DND-41 (cell line): ENCODE measurements around the gene ZC3H18.

Source experiments
- ATAC-seq: fragments of 200-7000 bp; cut with Tn5 transposase; 3 replicates; pipeline ENCODE4 v1.9.1; 2021; ENCODE audit warnings: low read depth; ENCODE audit not compliant: insufficient read depth
- DNase-seq: peaks from one replicate; pipeline ENCODE4 v3.0.0-alpha.2; 2020
- H2AFZ ChIP-seq: 2 replicates; pipeline ENCODE4 v1.6.0; 2012; ENCODE audit warnings: low read depth, low read length
- H3K27ac ChIP-seq: 2 replicates; pipeline ENCODE4 v1.5.1; 2012; ENCODE audit warnings: low read length, inconsistent platforms
- H3K27me3 ChIP-seq: fragments of 200-600 bp; sonication (generic); 2 replicates; pipeline ENCODE4 v1.6.0; 2012; ENCODE audit warnings: low read length, mild to moderate bottlenecking, inconsistent platforms; ENCODE audit not compliant: insufficient read depth, poor library complexity
- H3K36me3 ChIP-seq: 2 replicates; pipeline ENCODE4 v1.5.1; 2012; ENCODE audit warnings: low read length, inconsistent platforms; ENCODE audit not compliant: insufficient read depth
- H3K4me1 ChIP-seq: 2 replicates; pipeline ENCODE4 v1.5.1; 2012; ENCODE audit warnings: mild to moderate bottlenecking, low read length; ENCODE audit not compliant: insufficient read depth
- H3K4me2 ChIP-seq: 2 replicates; pipeline ENCODE4 v1.6.0; 2012; ENCODE audit warnings: mild to moderate bottlenecking, moderate library complexity, low read length, inconsistent platforms; ENCODE audit not compliant: insufficient read depth
- H3K4me3 ChIP-seq, 2 experiments: fragments of 200-600 bp in 1 of 2; shearing (Covaris generic) in 1 of 2; 2 replicates each; pipeline ENCODE4 v1.5.1; 2012 to 2016; ENCODE audit warnings: inconsistent platforms in 2 of 2, low read length in 2 of 2, mild to moderate bottlenecking in 2 of 2, low read depth in 1 of 2, moderate library complexity in 1 of 2
- H3K79me2 ChIP-seq: 2 replicates; pipeline ENCODE4 v1.6.0; 2012; ENCODE audit warnings: low read length, inconsistent platforms; ENCODE audit not compliant: insufficient read depth
- H3K9ac ChIP-seq: 2 replicates; pipeline ENCODE4 v1.6.0; 2012; ENCODE audit warnings: low read depth, mild to moderate bottlenecking, inconsistent platforms, low read length, moderate library complexity
- H3K9me3 ChIP-seq: 2 replicates; pipeline ENCODE4 v1.5.1; 2012; ENCODE audit warnings: low read length, moderate library complexity, mild to moderate bottlenecking, inconsistent platforms; ENCODE audit not compliant: insufficient read depth, severe bottlenecking
- H4K20me1 ChIP-seq: 2 replicates; pipeline ENCODE4 v1.6.0; 2012; ENCODE audit warnings: low read length; ENCODE audit not compliant: insufficient read depth
- EZH2 ChIP-seq: IDR thresholded peaks from 3 replicates; pipeline ENCODE4 v1.6.1; 2012; ENCODE audit warnings: borderline replicate concordance, low read depth, mild to moderate bottlenecking, moderate library complexity, low read length, inconsistent platforms; ENCODE audit not compliant: severe bottlenecking
- TF ChIP-seq, protein P1 (sequence below): IDR thresholded peaks from 2 replicates; pipeline ENCODE4 v1.5.1; 2012; ENCODE audit warnings: borderline replicate concordance, low read length, moderate library complexity, mild to moderate bottlenecking; ENCODE audit not compliant: poor library complexity, severe bottlenecking; ENCODE audit errors: extremely low read depth

Gene ZC3H18

DNA sequence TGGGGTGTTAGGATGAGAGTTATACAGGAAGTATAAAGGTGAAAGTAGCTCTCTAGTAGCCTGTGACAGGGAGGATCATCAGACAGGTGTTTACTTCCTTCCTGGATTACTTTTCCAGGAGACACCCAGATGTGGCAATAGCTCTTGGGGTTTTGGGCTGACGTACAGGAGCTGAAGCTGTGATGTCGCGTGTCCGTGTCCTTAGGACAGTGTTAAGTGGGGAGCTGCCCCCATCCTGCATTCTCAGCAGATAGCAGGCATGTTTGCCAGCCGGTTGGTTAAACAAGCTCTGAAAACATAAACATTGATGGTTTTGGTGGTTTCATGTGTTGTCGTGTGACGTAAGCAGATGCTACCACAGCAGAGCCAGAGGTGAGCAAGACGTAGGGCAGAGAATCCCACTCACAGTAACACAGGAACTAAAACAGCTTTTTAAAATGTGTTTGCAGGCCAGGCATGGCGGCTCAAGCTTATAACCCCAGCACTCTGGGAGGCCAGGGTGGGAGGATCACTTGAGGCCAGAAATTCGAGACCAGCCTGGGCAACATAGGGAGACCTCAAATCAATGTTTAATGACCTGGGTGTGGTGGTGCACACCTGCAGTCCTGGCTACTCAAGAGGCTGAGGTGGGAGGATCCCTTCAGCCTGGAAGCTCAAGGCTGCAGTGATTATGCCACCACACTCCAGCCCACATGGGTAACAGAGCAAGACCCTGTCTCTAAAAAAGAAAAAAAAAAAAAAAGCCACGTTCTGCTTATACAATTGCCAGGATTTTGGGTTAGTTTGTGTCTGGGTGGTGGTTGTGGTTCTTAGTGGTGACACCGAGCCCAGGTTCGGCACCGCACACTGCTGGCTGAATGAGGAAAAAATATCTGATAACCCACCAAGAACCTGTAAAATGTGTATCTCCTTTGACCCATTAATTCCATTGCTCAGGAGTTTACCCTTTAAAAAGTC, 49.9 kb downstream of the ZC3H18 start:
- no peak overlapping the region for H3K4me2 ChIP-seq
- no peak overlapping the region for H3K27ac ChIP-seq
- H3K4me3 ChIP-seq, result no peak overlapping the region
- H3K36me3 ChIP-seq, result peaks cover 89% of the 10 kb centered on the region
- peaks cover 48% of the 10 kb centered on the region for H3K79me2 ChIP-seq
- TF ChIP-seq, protein P1, sequence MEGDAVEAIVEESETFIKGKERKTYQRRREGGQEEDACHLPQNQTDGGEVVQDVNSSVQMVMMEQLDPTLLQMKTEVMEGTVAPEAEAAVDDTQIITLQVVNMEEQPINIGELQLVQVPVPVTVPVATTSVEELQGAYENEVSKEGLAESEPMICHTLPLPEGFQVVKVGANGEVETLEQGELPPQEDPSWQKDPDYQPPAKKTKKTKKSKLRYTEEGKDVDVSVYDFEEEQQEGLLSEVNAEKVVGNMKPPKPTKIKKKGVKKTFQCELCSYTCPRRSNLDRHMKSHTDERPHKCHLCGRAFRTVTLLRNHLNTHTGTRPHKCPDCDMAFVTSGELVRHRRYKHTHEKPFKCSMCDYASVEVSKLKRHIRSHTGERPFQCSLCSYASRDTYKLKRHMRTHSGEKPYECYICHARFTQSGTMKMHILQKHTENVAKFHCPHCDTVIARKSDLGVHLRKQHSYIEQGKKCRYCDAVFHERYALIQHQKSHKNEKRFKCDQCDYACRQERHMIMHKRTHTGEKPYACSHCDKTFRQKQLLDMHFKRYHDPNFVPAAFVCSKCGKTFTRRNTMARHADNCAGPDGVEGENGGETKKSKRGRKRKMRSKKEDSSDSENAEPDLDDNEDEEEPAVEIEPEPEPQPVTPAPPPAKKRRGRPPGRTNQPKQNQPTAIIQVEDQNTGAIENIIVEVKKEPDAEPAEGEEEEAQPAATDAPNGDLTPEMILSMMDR, result no peak
- TF ChIP-seq EZH2, result no peak
- ATAC-seq, result no peak
- H2AFZ ChIP-seq, result no peak overlapping the region
- DNase-seq, result no peak
- no peak overlapping the region for H3K9ac ChIP-seq
- no peaks in the 10 kb centered on the region for H3K27me3 ChIP-seq
- H3K9me3 ChIP-seq, result no peaks in the 10 kb centered on the region
- peaks cover 74% of the 10 kb centered on the region for H4K20me1 ChIP-seq
- no peaks in the 10 kb centered on the region for H3K4me1 ChIP-seq

DNA sequence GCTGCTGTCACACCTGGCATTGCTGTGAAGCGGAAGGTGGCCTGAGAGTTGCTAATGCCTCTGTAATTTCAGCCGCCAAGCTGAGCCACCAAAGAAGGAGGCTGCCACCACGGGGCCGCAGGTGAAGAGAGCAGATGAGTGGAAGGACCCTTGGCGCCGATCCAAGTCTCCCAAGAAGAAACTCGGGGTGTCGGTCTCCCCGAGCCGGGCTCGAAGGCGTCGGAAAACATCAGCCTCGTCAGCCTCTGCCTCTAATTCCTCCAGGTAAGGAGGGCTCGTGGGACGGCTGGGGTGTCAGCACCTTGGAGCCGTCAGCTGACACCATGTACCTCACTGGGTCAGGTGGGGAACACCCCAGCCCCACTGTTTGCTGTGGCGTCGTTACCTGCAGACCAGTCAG, 51.9 kb downstream of the ZC3H18 start:
- Histone ChIP-seq H3K4me3 (no peak overlapping the region), H3K27me3 (no peaks in the 10 kb centered on the region), H3K27ac (no peak overlapping the region), H2AFZ (no peak overlapping the region), H4K20me1 (peaks cover 56% of the 10 kb centered on the region), H3K9me3 (no peaks in the 10 kb centered on the region), H3K9ac (no peak overlapping the region), H3K79me2 (peaks cover 28% of the 10 kb centered on the region), H3K4me2 (no peak overlapping the region), H3K36me3 (peaks cover 89% of the 10 kb centered on the region), H3K4me1 (no peaks in the 10 kb centered on the region)
- ATAC-seq (no peak), DNase-seq (no peak)
- TF ChIP-seq, protein P1, result no peak
- TF ChIP-seq EZH2, result no peak

DNA sequence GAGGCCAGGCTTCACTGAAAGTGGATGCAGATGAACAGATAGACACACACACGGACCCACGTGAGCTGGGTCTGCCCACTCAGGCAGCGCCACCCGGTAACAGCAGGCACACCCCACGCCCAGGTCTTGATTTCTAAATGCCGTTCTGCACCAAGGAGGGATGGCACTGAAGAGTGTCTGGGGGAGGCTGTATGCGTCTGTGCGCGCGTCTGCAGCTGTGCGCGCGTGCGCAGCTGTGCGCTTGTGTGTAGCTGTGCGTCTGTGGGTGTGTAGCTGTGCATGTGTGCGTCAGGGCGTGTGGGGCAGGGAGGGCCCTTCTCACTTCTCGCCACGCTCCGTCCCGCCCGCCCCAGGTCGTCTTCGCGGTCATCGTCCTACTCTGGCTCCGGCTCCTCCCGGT, 52.7 kb downstream of the ZC3H18 start:
- Histone ChIP-seq H3K4me2 (no peak overlapping the region), H3K36me3 (peaks cover 89% of the 10 kb centered on the region), H2AFZ (no peak overlapping the region), H3K4me3 (no peak overlapping the region), H3K79me2 (peaks cover 21% of the 10 kb centered on the region), H3K9ac (no peak overlapping the region), H3K27me3 (no peaks in the 10 kb centered on the region), H3K4me1 (no peaks in the 10 kb centered on the region), H3K9me3 (no peaks in the 10 kb centered on the region), H4K20me1 (peaks cover 53% of the 10 kb centered on the region), H3K27ac (no peak overlapping the region)
- TF ChIP-seq, protein P1, result no peak
- no peak for TF ChIP-seq EZH2
- ATAC-seq (no peak), DNase-seq (no peak)
